H1 (cell line): ENCODE results near the gene VPS13D. TPM values are rescaled to one million over a fixed set of nuclear protein-coding genes. Genes with fewer than 3 reads are reported as not detected.

Experiments used
- CTCF ChIA-PET: fragments of 300-600 bp; sonication (Branson Sonifier 250); formaldehyde crosslinking; loops from one replicate; lab custom pipeline; 2021; ENCODE audit not compliant: partially characterized antibody; lab: Charles Lee
- POLR2A ChIA-PET: fragments of 300-600 bp; sonication (Branson Sonifier 250); formaldehyde crosslinking; loops from one replicate; lab custom pipeline; 2021; ENCODE audit warnings: inconsistent platforms; ENCODE audit not compliant: partially characterized antibody; lab: Charles Lee
- DNase-seq, 2 experiments: peaks; one replicate each; pipeline versions ENCODE4 v3.0.0 to v3.0.0-alpha.2; 2010 to 2022; ENCODE audit warnings: low spot score in 2 of 2, low read depth in 1 of 2, mixed read lengths in 1 of 2
- FAIRE-seq: peaks from 2 replicates; lab custom pipeline; 2011; peaks lifted over from hg19 to GRCh38; lab: Jason Lieb, UNC
- H2AFZ ChIP-seq: 2 replicates; pipeline ENCODE4 v1.8.1; 2012; ENCODE audit warnings: low read length, inconsistent platforms
- H2AK5ac ChIP-seq: 2 replicates; pipeline ENCODE4 v1.6.1; 2013; ENCODE audit warnings: low read depth, low read length
- H2BK120ac ChIP-seq: replicated peaks from 2 replicates; pipeline ENCODE3; 2013; ENCODE audit warnings: low read depth, low read length, inconsistent platforms
- H2BK12ac ChIP-seq: 2 replicates; pipeline ENCODE4 v1.6.1; 2013; ENCODE audit warnings: low read depth, low read length
- H2BK15ac ChIP-seq: 2 replicates; pipeline ENCODE4 v1.6.1; 2013; ENCODE audit warnings: low read length
- H2BK20ac ChIP-seq: 2 replicates; pipeline ENCODE4 v1.6.1; 2013; ENCODE audit warnings: low read length
- H2BK5ac ChIP-seq: 2 replicates; pipeline ENCODE4 v1.6.1; 2013; ENCODE audit warnings: low read depth, low read length
- H3K14ac ChIP-seq: 2 replicates; pipeline ENCODE4 v1.6.1; 2013; ENCODE audit warnings: inconsistent platforms; ENCODE audit not compliant: insufficient read length
- H3K18ac ChIP-seq: 2 replicates; pipeline ENCODE4 v1.6.1; 2013; ENCODE audit warnings: low read length; ENCODE audit errors: extremely low read depth
- H3K23ac ChIP-seq: 2 replicates; pipeline ENCODE4 v1.6.1; 2013; ENCODE audit warnings: inconsistent platforms; ENCODE audit not compliant: insufficient read length
- H3K23me2 ChIP-seq: 2 replicates; pipeline ENCODE4 v1.6.1; 2013; ENCODE audit warnings: low read depth, low read length
- H3K27ac ChIP-seq: 2 replicates; pipeline ENCODE4 v1.6.1; 2011; ENCODE audit warnings: low read depth, low read length, inconsistent platforms
- H3K27me3 ChIP-seq, 4 experiments: replicated peaks in 1 of 4; 1 replicate in 1 of 4; 2 replicates in 3 of 4; pipeline versions ENCODE4 v1.6.1 to v1.8.1; 2011 to 2013; ENCODE audit warnings: low read length in 3 of 4, mild to moderate bottlenecking in 3 of 4, inconsistent platforms in 2 of 4, mixed read lengths in 2 of 4, moderate library complexity in 1 of 4; ENCODE audit not compliant: control insufficient read depth in 3 of 4, insufficient read depth in 3 of 4; ENCODE audit errors: extremely low read depth in 1 of 4
- H3K36me3 ChIP-seq, 4 experiments: 2 replicates each; pipeline versions ENCODE4 v1.6.1 to v1.8.1; 2011 to 2013; ENCODE audit warnings: mild to moderate bottlenecking in 4 of 4, low read length in 3 of 4, moderate library complexity in 2 of 4, control low read depth in 1 of 4, inconsistent platforms in 1 of 4; ENCODE audit not compliant: insufficient read depth in 4 of 4, control insufficient read depth in 2 of 4
- H3K4ac ChIP-seq: replicated peaks from 2 replicates; pipeline ENCODE3; 2013; ENCODE audit warnings: low read length, low read depth, mixed read lengths, inconsistent platforms; ENCODE audit not compliant: insufficient read length
- H3K4me1 ChIP-seq, 4 experiments: replicated peaks in 1 of 4; 1 replicate in 1 of 4; 2 replicates in 3 of 4; pipeline versions ENCODE4 v1.6.1 to v1.8.1; 2011 to 2013; ENCODE audit warnings: low read length in 3 of 4, inconsistent platforms in 2 of 4, mixed read lengths in 1 of 4; ENCODE audit not compliant: insufficient read depth in 4 of 4, control insufficient read depth in 3 of 4
- H3K4me2 ChIP-seq, 2 experiments: 2 replicates each; pipeline versions ENCODE4 v1.6.1 to v1.8.1; 2011 to 2013; ENCODE audit warnings: low read depth in 2 of 2, low read length in 2 of 2, control low read depth in 1 of 2, inconsistent platforms in 1 of 2, mild to moderate bottlenecking in 1 of 2; ENCODE audit not compliant: insufficient read depth in 1 of 2
- H3K4me3 ChIP-seq, 4 experiments: fragments of 200-600, 300-600 bp in 1 of 4; sonication (generic), shearing (Covaris generic), sonication (Bioruptor Twin) in 1 of 4; 2 replicates each; pipeline versions ENCODE4 v1.5.1 to v1.8.1; 2011 to 2016; ENCODE audit warnings: low read length in 4 of 4, low read depth in 3 of 4, control low read depth in 2 of 4, inconsistent platforms in 2 of 4, mild to moderate bottlenecking in 2 of 4, mixed read lengths in 1 of 4, moderate library complexity in 1 of 4; ENCODE audit not compliant: insufficient read depth in 2 of 4; ENCODE audit errors: extremely low read depth in 1 of 4
- H3K56ac ChIP-seq: replicated peaks from 2 replicates; pipeline ENCODE3; 2013; ENCODE audit warnings: low read depth, mild to moderate bottlenecking, mixed read lengths, low read length, inconsistent platforms; ENCODE audit not compliant: insufficient read length
- H3K79me1 ChIP-seq: 2 replicates; pipeline ENCODE4 v1.6.1; 2013; ENCODE audit warnings: low read depth, low read length, control low read depth
- H3K79me2 ChIP-seq, 2 experiments: 2 replicates each; pipeline versions ENCODE4 v1.6.1 to v1.8.1; 2012 to 2013; ENCODE audit warnings: low read length in 2 of 2, mild to moderate bottlenecking in 2 of 2, inconsistent platforms in 1 of 2; ENCODE audit not compliant: insufficient read depth in 2 of 2, control insufficient read depth in 1 of 2
- H3K9ac ChIP-seq, 4 experiments: replicated peaks in 1 of 4; 1 replicate in 1 of 4; 2 replicates in 3 of 4; pipeline versions ENCODE4 v1.6.1 to v1.8.1; 2011 to 2013; ENCODE audit warnings: low read depth in 3 of 4, low read length in 3 of 4, control low read depth in 2 of 4, mild to moderate bottlenecking in 2 of 4, moderate library complexity in 2 of 4, inconsistent platforms in 1 of 4; ENCODE audit errors: extremely low read depth in 1 of 4
- H3K9me3 ChIP-seq, 2 experiments: 2 replicates each; pipeline versions ENCODE4 v1.6.1 to v1.8.1; 2012 to 2013; ENCODE audit warnings: mild to moderate bottlenecking in 2 of 2, moderate library complexity in 2 of 2, control low read depth in 1 of 2, inconsistent platforms in 1 of 2, low read depth in 1 of 2, low read length in 1 of 2, mixed read lengths in 1 of 2; ENCODE audit not compliant: insufficient read depth in 2 of 2
- H4K20me1 ChIP-seq, 2 experiments: replicated peaks in 1 of 2; 2 replicates each; pipeline versions ENCODE3 to v1.8.1; 2011 to 2013; ENCODE audit warnings: inconsistent platforms in 2 of 2, low read length in 2 of 2, mild to moderate bottlenecking in 1 of 2; ENCODE audit not compliant: insufficient read depth in 2 of 2, control insufficient read depth in 1 of 2
- H4K5ac ChIP-seq: 2 replicates; pipeline ENCODE4 v1.6.1; 2013; ENCODE audit warnings: low read length, low read depth, mixed read lengths, inconsistent platforms; ENCODE audit not compliant: insufficient read length
- H4K8ac ChIP-seq: 2 replicates; pipeline ENCODE4 v1.8.0; 2013; ENCODE audit warnings: mild to moderate bottlenecking, moderate library complexity, low read length, inconsistent platforms; ENCODE audit not compliant: insufficient read depth; ENCODE audit errors: extremely low read depth
- H4K91ac ChIP-seq: replicated peaks from 2 replicates; pipeline ENCODE3; 2013; ENCODE audit warnings: low read length, mixed read lengths, inconsistent platforms; ENCODE audit not compliant: insufficient read length
- CEBPB ChIP-seq: IDR thresholded peaks from 2 replicates; pipeline ENCODE4 v1.6.1; 2012; ENCODE audit warnings: low read depth, low read length
- CHD1 ChIP-seq: IDR thresholded peaks from 2 replicates; pipeline ENCODE4 v1.6.1; 2012; ENCODE audit warnings: low read depth, low read length, improper control_type of control experiment
- CREB1 ChIP-seq: IDR thresholded peaks from 2 replicates; pipeline ENCODE4 v1.6.1; 2012; ENCODE audit warnings: inconsistent platforms
- GTF2F1 ChIP-seq: IDR thresholded peaks from 2 replicates; pipeline ENCODE4 v1.6.1; 2012; ENCODE audit warnings: low read depth, low read length, improper control_type of control experiment, borderline replicate concordance
- RBBP5 ChIP-seq: IDR thresholded peaks from 2 replicates; pipeline ENCODE4 v1.7.1; 2012; ENCODE audit warnings: low read depth, mild to moderate bottlenecking, inconsistent platforms, low read length, moderate library complexity, borderline replicate concordance
- SAP30 ChIP-seq: fragments of 300-600 bp; sonication (generic); IDR thresholded peaks from 2 replicates; pipeline ENCODE4 v1.7.1; 2012; ENCODE audit warnings: low read length, moderate library complexity, mild to moderate bottlenecking, inconsistent platforms; ENCODE audit not compliant: insufficient read depth, insufficient replicate concordance
- SIN3A ChIP-seq, 2 experiments: IDR thresholded peaks in 1 of 2; conservative IDR thresholded peaks in 1 of 2; 2 replicates each; pipeline ENCODE4 v1.6.1; 2011 to 2012; ENCODE audit warnings: low read length in 2 of 2, improper control_type of control experiment in 1 of 2, low read depth in 1 of 2, mild to moderate bottlenecking in 1 of 2
- SUZ12 ChIP-seq: fragments of 200-600 bp; sonication (generic); IDR thresholded peaks from 2 replicates; pipeline ENCODE4 v1.6.1; 2012; ENCODE audit warnings: mild to moderate bottlenecking, inconsistent platforms, low read length, moderate library complexity, mixed read lengths
- TCF12 ChIP-seq: IDR thresholded peaks from 2 replicates; pipeline ENCODE4 v1.6.1; 2011; ENCODE audit warnings: low read depth, mild to moderate bottlenecking, low read length
- USF2 ChIP-seq: IDR thresholded peaks from 2 replicates; pipeline ENCODE4 v1.6.1; 2011; ENCODE audit warnings: low read length, improper control_type of control experiment
- WGBS, 2 experiments: shearing (Covaris generic) in 1 of 2; methylation state at CpG; one replicate each; pipeline versions ENCODE4 v1.1.6 to v1.1.7; 2013 to 2015; ENCODE audit warnings: low lambda C conversion rate in 2 of 2, mixed read lengths in 2 of 2, inconsistent platforms in 1 of 2, low coverage in 1 of 2, missing lambda C conversion rate in 1 of 2; ENCODE audit not compliant: insufficient replicate concordance in 2 of 2, insufficient coverage in 1 of 2, insufficient read length in 1 of 2; ENCODE audit errors: extremely low coverage in 1 of 2, missing lambda C conversion rate in 1 of 2; 5-methylcytosine and 5-hydroxymethylcytosine counted together
- polyA plus RNA-seq, 7 experiments: library from polyadenylated mRNA; depleted of rRNA in 3 of 7; stranded (reverse) in 5 of 7; unstranded in 2 of 7; fragments of >200 nt in 5 of 7; fragments of 200-250 nt in 2 of 7; gene quantifications; 1 replicate in 5 of 7; 2 replicates in 1 of 7; 4 replicates in 1 of 7; pipeline versions ENCODE4 v1.2.1 to v1.2.3, GENCODE V29; 2011 to 2013; ENCODE audit warnings: missing spikeins in 2 of 7, mixed read lengths in 2 of 7
- total RNA-seq: library from RNA; stranded (reverse); fragmentation: NEBNext Ultra II Directional; extraction: Animal tissue kit (Norgen Biotek cat#: 25700); gene quantifications from 2 replicates; pipeline ENCODE4 v1.2.1, GENCODE V29; 2021
- TF ChIP-seq, protein P1 (sequence below), 3 experiments: IDR thresholded peaks; 1 replicate in 2 of 3; 2 replicates in 1 of 3; pipeline versions ENCODE4 v1.5.1 to v1.6.1; 2011; ENCODE audit warnings: low read length in 3 of 3, mild to moderate bottlenecking in 3 of 3, inconsistent platforms in 2 of 3, low read depth in 1 of 3, moderate library complexity in 1 of 3; ENCODE audit not compliant: insufficient read depth in 1 of 3; ENCODE audit errors: control extremely low read depth in 1 of 3

Gene VPS13D
- total and polyA plus RNA-seq, 2 of the 8 experiments (the other 6 are each of a cell fraction or from before 2014, with no cell fraction given): 10.9 to 31.2 TPM

DNA sequence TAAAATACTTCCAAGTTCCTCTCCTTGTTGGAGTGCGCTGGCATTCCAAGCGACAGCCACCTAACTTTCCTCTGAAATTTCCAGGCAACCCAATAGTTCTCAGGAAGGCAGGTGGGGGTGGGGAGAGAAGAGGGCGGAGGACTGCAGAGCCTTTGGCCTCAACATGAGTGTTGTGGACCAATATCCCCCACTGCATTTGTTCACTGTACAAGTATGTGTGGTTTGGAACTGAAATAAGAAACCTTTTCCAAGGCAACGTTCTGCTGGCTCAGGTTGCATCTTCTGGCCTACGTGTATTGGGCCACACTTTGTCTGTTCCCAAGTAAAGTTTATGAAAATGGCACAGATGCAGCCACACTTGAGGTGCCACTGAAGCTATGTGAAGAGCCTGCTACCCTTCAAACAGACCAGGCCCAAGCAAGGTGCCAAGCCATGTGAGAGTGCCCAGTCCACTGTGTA lies 234.8 kb downstream of the VPS13D start:
- no peak overlapping the region for H2AK5ac ChIP-seq
- no peak overlapping the region for H4K5ac ChIP-seq
- H3K23me2 ChIP-seq: no peaks in the 10 kb centered on the region
- H2BK15ac ChIP-seq: no peak overlapping the region
- no peak overlapping the region for H3K23ac ChIP-seq
- no peak overlapping the region for H3K14ac ChIP-seq
- H3K9me3 ChIP-seq: no peaks in the 10 kb centered on the region
- DNase-seq: no peak
- no peaks in the 10 kb centered on the region for H3K79me2 ChIP-seq
- no peak overlapping the region for H2BK12ac ChIP-seq
- H3K4me3 ChIP-seq: no peak overlapping the region
- H3K18ac ChIP-seq: no peak overlapping the region
- H3K56ac ChIP-seq: no peak overlapping the region
- no peaks in the 10 kb centered on the region for H4K20me1 ChIP-seq
- FAIRE-seq: no peak
- WGBS, 2 experiments: 90% methylated on average over 5 of the region's 5 CpGs; no CpG with 5 or more reads in 1 of the 2 experiments
- H3K79me1 ChIP-seq: no peaks in the 10 kb centered on the region
- no peak overlapping the region for H2AFZ ChIP-seq
- H4K8ac ChIP-seq: peak overlapping the region; percentile 63; the same call in 1 of the 2 replicates
- H3K9ac ChIP-seq: no peak overlapping the region
- no peaks in the 10 kb centered on the region; a peak in 1 of 7 replicates for H3K4me1 ChIP-seq
- no peaks in the 10 kb centered on the region for H3K36me3 ChIP-seq
- ChIA-PET POLR2A (no interaction called here), CTCF (no interaction called here)
- H2BK120ac ChIP-seq: no peak overlapping the region
- H3K27ac ChIP-seq: no peak overlapping the region
- no peaks in the 10 kb centered on the region for H3K27me3 ChIP-seq
- no peak overlapping the region for H2BK5ac ChIP-seq
- H4K91ac ChIP-seq: no peak overlapping the region
- no peak overlapping the region for H3K4me2 ChIP-seq
- H3K4ac ChIP-seq: no peak overlapping the region
- H2BK20ac ChIP-seq: no peak overlapping the region
- TF ChIP-seq SAP30 (no peak), USF2 (no peak), GTF2F1 (no peak), SIN3A (conservative IDR thresholded peaks at IDR 0.05 in 1 of 2, IDR thresholded peaks at IDR 0.05 in 1 of 2; ENCODE audit: low read depth in 1 of 2, low read length in 2 of 2) (no peak), CEBPB (no peak), RBBP5 (no peak), TCF12 (no peak), CHD1 (no peak), SUZ12 (no peak), CREB1 (no peak)
- TF ChIP-seq, protein P1, sequence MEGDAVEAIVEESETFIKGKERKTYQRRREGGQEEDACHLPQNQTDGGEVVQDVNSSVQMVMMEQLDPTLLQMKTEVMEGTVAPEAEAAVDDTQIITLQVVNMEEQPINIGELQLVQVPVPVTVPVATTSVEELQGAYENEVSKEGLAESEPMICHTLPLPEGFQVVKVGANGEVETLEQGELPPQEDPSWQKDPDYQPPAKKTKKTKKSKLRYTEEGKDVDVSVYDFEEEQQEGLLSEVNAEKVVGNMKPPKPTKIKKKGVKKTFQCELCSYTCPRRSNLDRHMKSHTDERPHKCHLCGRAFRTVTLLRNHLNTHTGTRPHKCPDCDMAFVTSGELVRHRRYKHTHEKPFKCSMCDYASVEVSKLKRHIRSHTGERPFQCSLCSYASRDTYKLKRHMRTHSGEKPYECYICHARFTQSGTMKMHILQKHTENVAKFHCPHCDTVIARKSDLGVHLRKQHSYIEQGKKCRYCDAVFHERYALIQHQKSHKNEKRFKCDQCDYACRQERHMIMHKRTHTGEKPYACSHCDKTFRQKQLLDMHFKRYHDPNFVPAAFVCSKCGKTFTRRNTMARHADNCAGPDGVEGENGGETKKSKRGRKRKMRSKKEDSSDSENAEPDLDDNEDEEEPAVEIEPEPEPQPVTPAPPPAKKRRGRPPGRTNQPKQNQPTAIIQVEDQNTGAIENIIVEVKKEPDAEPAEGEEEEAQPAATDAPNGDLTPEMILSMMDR (IDR thresholded peaks at IDR 0.05; ENCODE audit: control extremely low read depth in 1 of 3, insufficient read depth in 1 of 3, low read depth in 1 of 3, low read length in 3 of 3): no peak
